Epithelial cell of esophagus (primary cell): ENCODE results near the gene OPN4.

Experiments
- DNase-seq: peaks from one replicate; pipeline ENCODE4 v3.0.0; 2010; ENCODE audit warnings: low read depth
- H3K4me3 ChIP-seq: 2 replicates; pipeline ENCODE4 v1.5.1; 2011; ENCODE audit warnings: mild to moderate bottlenecking, low read length, control low read depth
- TF ChIP-seq, protein P1 (sequence below): IDR thresholded peaks from 2 replicates; pipeline ENCODE4 v1.5.1; 2011; ENCODE audit warnings: low read depth, mild to moderate bottlenecking, low read length, control low read depth, inconsistent platforms; ENCODE audit not compliant: insufficient read depth; ENCODE audit errors: missing control alignments

OPN4 gene

DNA sequence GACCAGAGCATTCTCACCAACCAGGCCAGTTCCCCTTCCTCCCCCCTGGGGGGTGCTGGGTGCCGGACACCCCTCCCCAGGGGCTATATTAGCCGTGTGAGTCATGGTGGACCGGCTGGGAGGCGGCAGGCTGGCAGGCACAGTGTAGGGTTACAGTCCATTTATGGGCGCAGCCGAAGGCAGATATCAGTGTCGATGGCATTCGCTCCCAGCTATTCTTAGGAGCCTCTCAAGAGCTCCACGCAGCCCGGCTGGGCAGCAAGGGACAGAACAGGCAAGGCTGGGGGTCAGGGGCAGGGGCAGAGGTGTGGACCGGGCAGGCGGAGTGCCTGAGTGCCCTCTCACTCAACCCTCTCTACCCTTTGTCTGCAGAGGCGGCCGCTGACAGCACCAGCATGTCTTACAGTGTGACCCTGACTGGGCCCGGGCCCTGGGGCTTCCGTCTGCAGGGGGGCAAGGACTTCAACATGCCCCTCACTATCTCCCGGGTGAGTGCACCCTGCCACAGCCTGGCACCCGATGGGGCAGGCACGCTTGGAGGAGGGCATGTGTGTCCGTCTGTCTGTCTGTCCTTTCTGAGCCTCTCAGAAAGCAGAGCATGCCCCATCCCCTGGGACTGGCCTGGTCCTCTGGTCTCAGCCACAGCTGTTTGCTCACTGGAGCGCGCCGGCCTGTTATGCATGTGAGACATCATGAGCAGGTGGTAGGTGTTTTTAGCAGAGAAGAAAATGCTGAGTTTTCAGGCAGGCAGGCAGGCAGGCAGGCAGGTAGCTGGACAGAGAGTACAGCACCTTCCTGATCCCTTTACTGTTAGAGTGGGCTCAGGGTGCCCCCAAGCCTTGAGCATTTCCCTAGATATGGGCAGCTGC is 14.2 kb downstream of the OPN4 start, which contains the start of gene LDB3:
Gene LDB3, plus strand, starts transcription at position 215 of the 869 bp plus-strand sequence. Its CDS starts 181 bp downstream, at position 396.
- DNase-seq, result no peak
- TF ChIP-seq, protein P1, sequence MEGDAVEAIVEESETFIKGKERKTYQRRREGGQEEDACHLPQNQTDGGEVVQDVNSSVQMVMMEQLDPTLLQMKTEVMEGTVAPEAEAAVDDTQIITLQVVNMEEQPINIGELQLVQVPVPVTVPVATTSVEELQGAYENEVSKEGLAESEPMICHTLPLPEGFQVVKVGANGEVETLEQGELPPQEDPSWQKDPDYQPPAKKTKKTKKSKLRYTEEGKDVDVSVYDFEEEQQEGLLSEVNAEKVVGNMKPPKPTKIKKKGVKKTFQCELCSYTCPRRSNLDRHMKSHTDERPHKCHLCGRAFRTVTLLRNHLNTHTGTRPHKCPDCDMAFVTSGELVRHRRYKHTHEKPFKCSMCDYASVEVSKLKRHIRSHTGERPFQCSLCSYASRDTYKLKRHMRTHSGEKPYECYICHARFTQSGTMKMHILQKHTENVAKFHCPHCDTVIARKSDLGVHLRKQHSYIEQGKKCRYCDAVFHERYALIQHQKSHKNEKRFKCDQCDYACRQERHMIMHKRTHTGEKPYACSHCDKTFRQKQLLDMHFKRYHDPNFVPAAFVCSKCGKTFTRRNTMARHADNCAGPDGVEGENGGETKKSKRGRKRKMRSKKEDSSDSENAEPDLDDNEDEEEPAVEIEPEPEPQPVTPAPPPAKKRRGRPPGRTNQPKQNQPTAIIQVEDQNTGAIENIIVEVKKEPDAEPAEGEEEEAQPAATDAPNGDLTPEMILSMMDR, result no peak
- no peak within 1 kb of the TSS for H3K4me3 ChIP-seq

DNA sequence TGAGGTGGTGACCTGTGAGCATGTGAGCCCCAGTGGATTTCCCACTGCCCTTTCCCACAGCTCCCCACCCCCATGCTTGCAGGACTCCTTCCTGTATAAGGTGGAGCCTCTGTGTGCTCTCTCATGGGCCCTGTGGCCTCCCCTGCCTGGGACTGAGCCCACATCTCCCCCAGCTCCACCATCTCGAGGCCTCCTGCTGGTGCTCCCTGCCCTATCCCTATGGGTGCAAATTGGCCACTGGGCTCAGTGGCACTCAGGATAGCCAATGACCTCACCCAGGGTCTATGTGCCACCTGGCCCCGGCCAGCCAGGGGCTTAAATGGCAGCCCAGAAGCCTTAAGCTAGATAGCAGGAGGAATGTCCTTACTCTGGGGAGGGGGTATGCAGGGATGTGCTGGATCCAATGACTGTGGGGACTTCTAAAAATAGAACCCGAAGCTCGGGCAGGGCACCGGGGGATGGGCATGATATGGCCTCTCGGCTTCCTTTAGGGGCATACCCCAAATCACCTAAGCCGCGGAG is 16.0 kb downstream of the OPN4 start:
- no peak overlapping the region for H3K4me3 ChIP-seq
- TF ChIP-seq, protein P1, result no peak
- no peak for DNase-seq

DNA sequence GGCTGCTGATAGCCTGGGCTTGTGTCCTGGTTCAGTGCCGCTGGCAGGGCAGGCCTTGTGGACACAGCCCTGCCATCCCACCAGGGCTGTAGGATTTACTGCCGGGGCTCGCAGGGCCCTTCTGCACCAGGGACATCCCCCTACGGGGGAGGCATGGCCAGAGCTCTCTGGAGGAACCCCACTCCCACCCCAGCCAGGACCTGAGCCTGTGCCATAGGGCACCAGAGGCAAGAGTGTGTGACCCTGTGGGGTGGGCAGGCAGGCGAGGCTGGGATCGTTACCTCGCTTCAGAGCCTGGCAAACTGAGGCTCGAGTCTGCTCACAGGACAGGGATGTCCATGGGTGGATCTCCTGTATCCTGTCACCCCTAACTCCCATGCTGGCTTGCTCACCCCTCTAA is 16.5 kb downstream of the OPN4 start:
- TF ChIP-seq, protein P1, result no peak
- no peak for DNase-seq
- no peak overlapping the region for H3K4me3 ChIP-seq

DNA sequence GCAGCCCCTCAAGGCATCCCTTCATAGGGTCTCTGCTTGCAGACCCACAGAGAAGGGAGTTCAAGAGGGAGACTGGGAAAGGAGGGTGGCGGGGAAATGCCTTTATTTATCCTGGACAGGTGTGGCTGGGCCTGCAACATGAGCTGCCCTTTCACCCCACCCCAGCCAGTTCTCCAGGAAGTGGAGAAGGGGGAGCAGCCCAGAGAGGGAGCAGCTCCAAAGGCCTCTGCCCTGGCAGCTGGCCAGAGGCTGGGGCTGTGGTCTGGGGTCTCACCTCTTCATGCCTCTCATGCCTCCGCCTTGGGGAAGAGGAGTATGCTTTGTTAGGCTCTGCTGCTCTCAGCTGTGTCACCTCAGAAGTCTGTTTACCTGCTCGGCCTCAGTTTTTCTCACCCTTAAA is 17.1 kb downstream of the OPN4 start:
- TF ChIP-seq, protein P1, result no peak
- no peak for DNase-seq
- H3K4me3 ChIP-seq, result no peak overlapping the region

DNA sequence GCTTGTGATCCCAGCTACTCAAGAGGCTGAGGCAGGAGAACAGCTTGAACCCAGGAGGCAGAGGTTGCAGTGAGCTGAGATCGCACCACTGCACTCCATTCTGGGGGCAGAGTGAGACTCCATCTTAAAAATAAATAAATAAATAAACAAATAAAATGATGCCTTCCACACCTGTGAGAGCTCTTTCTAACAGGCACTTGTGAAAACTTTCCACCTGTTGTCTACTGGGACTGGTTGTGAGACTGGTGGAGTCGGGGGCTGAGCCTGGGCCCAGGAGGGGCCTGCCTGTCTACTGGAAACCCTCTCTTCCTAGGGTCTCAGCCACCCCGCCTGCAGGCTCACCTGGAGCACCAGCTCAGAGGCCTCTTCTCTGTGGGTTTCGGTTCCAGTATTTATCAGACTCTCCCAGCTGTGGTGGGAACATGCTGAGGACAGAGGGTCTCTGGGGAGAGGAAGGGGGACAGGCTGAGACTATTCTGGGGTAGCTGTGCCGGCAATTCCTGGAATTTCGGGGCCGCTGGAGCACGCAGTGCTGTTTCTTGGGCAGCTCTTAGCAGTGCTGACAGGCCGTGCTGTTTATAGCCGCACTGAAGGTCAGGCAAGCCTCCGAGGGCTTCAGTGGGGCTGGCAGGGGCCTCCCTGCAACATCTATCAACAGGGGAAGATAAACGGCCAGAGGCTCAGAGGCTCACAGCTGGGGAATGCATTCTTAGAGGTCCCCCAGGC is 17.8 kb downstream of the OPN4 start:
- no peak overlapping the region for H3K4me3 ChIP-seq
- TF ChIP-seq, protein P1, result no peak
- DNase-seq, result no peak

DNA sequence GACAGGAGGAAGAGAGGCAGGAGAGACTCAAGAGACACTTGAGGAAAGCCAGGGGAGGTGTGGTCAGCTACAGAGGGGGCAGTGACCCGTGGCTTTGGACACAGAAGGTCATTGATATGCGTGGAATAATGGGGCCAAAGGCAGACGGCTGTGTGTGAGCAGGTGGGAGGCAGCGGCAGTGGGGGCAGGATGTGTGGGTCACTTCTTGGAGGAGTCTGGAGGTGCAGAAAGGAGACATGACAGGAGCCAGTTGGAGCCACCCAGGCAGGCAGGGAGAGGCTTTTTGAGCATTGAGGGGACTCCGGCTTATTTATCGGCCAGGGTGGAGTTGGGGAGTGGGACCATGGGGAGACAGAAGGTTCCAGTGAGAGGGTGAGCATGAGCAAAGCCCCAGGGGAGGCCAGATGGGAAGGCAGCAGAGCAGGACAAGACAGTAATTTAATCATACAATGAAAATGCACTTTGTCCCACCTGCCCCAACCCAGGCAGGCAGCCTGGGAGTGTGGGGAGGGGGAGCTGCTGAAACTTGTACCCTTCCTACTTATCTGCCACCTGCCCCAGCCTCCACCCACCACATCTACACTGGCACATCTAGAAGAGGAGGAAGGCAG is 19.0 kb downstream of the OPN4 start:
- H3K4me3 ChIP-seq, result no peak overlapping the region
- DNase-seq, result no peak
- TF ChIP-seq, protein P1, result no peak
